GM18858 (cell line): ENCODE measurements around the gene VAMP2.
A peak's percentile ranks its signal among the peaks of the same experiment; 100 is the strongest.
"Not testable (repeated sequence)": the region's sequence is repeated elsewhere in the genome, so short reads cannot be mapped to it uniquely, and the experiment has no call there.

ENCODE experiments used
- ATAC-seq: cut with Tn5 transposase; IDR thresholded peaks from one replicate; pipeline ENCODE4 v1.9.1; 2021; ENCODE audit not compliant: unreplicated experiment

The VAMP2 gene

DNA sequence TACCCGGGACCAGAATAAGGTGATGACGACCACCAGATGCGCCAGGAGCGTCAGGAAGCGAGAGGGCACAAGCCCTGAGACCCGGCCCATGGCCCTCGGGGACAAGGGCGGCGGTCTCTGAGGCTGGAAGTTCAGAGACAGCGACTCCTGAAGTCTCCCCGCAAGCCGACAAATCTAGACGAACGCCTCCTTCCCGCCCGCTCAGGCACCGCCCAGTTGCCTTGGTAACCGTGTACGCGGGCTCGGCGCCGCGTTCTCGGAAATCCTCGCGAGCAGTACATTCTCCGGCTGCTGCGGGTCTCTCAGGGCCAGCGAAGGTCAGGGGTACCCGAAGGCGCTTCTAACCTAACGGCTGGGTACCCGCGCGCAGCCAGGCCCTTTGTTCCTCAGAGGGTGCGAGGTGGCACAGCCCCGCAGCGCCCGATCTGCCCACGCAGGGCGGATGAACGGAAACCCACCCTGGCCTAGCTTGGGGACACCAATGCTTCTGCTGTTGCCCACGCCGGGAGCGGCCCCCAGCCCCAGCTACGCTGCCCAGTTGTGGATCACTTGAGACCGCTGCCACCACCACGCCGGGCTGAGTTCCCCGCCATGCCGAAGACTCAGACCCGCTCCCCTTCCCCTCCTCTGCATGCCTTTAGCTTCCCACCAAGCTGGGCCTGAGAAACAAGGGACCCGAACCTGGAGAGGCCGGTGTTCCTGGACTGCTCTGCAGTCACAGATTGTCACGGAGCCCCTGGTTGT, 13.6 kb upstream of the VAMP2 start, which contains the start of gene TMEM107:
Gene TMEM107 (minus strand): TSS at position 184 of the 744 bp plus-strand sequence. CDS start 94 bp downstream, at position 90.
- ATAC-seq: no peak

DNA sequence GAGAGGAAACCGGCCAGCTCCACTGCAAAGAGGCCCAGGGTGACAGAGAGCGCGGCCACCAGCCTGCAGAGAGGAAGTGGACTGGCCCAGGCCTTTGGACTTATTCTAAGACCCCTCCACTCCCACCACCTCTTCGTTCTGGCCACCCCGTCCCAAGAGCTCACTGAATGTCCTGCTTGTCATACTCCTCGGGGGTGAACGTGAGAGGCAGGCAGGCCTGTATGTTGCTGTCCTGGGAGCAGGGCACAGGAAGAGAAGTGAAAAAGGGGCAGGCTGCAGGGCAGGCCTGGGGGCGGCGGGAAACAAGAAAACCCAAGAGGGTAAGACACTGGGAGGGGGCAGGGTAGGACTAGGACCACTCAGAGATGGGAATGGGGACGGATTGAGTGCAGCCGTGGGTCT, 13.0 kb upstream of the VAMP2 start:
- ATAC-seq: no peak

DNA sequence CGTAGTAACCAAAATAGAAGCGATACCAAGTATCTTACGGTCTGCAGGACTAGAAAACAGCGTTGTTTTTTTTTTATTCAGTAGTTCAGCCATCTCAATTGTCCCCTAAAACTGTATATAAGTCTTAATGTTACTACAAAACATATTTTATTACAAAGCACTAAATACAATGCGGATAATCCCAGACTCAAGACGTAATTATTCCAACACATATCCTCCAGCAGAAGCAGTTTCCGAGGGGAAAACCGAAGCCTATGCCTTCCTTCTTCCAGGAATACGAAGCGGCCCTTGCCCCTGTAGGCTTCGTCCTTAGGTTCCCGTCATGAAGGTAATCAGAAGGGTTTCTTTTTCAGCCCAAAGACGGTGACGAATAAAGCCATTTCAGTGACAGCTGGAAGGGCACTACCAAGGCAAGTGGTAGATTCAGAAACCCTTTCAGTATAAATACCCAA, 11.1 kb upstream of the VAMP2 start:
- no peak for ATAC-seq

DNA sequence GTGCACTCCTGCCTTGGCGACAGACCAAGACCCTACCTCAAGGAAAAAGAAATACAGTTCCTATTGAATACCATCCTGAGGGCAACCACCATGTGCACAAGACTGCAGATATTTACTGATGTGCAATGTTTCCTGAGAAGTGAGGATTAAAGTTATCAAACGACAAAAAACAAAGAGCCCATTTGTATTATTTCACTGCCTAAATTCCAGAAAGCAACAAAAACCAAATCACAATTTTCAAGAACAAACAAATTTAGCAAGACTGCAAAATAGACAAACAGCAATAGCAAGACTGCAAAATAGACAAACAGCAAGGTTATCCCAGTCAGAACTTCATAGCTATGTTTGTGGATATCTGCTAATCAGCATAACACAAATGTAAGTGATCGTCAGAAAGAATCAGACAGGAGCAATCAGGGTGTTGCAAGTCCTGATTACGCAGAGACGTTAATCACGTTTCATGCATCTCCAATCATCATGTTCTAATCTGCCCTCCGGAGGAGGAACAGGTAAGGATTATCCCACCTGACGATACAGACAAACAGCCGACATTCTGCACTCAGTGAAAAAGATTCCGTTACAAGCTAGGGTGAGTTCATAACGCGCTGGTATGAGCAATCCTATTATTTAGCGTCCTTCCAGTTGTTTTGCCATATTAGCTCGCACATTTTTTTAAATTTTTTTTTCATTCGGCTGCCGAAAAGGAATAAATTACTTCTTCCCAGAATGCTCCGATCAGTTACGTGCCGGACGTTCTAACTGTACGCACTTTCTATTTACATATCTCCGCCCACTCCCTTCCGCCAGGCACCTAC, 10.5 kb upstream of the VAMP2 start:
- peak; percentile 66 for ATAC-seq

DNA sequence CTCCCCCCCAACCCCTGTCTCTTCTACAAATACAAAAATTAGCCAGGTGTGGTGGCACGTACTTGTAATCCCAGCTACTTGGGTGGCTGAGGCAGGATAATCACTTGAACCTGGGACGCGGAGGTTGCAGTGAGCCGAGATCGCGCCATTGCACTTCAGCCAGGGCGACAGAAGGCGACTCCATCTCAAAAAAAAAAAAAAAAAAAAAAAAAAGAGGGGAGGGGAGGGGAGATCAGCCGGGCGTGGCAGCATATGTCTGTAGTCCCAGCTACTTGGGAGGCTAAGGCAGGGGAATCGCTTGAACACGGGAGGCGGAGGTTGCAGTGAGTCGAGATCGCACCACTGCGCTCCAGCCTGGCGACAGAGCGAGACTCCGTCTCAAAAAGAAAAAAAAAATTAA, 7.4 kb upstream of the VAMP2 start:
- not testable (repeated sequence) for ATAC-seq

DNA sequence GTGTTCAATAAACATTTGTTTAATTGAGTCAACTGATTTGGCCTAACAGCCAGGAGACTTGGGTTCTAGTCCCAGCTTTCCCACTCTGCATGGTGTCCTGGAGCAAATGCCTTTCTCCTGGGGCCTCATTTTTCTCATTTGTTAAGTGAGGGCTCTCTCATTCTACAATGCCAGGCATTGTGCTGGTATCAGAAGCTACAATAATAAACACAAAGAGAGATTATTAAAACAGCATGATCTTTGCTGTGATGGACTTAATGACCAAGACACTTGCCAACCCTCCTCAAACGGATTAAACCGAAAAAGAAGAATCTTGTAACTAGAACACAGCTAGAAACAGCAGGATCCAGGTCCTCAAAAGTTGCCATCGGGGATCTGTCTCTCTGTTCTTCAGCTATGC, 4.8 kb upstream of the VAMP2 start:
- no peak for ATAC-seq

DNA sequence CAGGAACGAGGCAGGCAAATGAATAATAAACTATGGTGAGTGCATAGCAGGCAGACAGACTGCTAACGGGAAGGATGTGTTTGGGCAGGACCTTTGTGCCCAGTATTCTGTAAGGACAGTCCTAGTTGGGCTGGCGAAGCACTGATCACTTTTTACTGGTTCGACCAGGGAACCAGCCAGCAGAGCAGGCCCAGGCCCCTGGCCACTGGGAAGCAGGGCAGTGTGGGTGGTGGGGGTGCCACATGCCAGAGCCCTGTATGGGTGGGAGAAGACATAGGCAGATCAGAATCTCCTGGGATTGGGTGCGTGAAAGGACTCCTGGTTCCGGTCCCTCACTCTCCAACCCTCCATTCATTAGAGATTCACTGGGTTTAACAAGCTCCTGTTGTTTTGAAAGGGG, 4.0 kb upstream of the VAMP2 start:
- no peak for ATAC-seq

DNA sequence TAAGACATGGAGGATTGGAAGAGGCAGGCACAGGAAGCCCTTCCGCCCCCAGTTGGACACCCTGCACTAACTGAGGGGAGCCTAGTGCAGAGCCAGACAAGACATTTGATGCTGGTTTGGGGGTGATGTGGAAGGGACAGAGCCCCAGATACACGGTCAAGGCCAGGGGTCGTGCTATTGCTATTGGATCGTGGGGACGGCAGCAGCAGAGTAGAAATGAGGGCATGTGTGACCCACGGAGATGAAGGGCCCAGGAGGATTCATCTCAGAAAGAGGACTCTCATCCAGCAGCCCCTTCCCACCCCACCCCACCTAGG, 2.0 kb upstream of the VAMP2 start:
- ATAC-seq: no peak

DNA sequence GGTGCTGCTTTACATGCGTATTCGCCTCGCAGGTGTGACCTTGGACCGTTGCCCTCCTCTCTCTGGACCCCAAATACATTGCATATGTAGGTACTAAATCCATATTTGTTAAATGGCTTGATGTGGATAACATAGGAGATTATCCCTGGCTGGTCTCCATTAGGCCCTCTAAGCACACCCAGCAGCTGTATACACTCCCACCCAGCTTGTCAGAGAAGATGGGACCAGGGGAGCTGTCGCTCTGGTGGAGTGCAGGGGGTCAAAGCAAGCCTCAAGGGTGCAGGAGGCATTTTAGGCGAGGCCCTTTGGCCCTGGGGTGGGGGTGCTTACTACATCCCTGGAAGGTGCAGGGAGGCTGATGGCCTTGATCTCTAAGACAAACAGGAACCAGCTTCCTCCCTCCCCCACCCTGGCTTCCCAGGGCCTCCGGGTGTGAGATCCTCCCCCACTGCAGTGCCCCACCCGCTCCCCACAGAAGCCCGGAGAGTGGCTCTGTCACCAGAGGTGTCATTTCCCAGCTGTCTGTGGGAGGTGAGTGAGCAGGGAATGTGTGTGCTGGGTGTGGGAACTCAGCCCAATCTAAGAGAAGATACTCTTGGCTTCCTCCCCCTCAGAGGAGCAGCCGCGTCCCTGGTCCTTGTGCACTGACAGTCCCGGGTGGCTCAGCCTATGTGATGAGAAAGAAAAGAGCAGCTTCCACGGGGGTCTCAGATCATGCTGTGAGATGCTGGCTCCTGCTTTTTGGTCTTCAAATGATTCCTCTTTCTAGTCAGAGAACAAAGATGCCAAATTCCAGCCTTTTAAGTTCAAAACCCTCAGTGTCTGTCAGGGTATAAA, 1.4 kb upstream of the VAMP2 start:
- ATAC-seq: no peak

DNA sequence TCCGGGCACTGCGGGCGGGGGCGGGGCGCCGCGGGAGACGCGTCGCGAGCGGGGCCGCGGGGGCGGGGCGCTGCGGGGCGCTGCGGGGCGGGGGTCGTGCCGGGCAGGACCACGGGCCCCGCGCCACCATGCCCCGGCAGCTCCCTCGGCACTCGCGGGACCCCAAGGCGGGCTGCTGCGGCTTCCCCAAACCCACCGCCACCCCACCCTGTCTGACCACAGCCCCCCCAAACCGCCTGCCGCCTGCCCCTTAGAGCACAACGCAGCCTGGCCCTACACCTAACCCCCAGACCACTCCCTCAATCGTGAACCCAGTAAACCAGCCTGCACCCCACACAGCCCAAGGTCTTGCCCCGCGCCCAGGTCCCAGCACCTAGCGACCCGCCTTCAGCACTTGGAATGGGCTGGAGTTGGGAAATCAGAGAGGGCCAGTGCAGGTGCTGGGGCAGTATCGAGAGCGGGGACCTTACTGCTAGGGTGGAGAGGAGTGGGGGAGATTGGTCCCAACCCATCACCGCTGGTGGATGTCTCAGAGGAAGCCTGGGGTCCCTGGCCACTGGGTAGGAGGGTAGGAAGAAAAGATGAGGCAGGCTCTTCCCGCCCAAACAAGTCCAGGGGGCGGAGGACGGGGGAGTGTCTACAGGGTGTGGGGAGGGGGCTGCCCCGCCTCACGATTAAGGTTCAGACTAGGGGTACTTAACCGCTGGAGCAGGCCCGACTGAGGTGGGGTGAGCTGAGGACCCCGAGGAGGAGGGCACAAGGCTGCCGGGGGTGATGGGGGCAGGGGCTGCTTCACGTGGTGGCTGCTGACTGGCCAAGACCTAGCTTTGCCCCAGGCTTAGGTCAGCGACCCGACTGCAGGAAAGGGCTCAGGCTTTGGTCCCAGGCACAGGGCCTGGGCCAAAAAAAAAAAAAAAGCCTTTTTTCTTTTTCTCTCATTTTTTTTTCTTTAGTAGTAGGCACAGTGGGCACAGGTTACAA, 539 bp upstream of the VAMP2 start:
- ATAC-seq: no peak

DNA sequence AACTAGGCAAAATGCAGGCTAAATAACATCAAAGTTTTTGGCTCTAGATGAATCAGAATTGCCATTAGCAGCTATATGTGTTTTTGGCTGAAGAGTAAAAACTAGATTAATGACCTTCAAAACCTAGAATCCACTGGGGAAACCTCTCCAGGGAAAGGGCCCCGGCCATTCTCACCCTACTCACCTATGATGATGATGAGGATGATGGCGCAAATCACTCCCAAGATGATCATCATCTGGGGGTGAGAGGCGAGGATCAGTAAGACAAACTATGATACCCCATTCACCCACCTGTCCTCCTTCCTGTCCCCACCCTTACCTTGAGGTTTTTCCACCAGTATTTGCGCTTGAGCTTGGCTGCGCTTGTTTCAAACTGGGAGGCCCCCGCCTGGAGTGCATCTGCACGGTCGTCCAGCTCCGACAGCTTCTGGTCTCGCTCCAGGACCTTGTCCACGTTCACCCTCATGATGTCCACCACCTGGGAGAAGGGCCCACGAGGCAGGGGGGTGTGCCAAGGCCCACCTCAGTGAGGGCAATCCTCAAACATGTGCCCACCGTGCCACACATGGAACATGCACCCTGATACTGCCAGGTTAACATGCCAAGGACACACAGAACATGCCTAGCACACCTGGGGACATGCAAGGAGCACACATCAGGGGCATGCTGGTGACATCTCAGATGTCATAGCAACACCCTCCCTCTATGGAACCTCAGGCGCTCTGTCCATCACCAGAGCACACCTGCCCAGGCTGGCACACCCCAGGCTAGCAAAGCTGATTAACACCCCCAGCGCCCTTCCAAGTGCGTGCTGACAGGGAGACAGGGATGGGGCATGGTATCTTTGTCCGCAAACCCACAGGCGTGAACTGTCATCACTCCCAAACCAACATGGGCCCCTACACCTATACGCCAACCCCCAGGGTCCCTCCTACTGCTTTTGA, 1.2 kb downstream of the VAMP2 start:
- no peak for ATAC-seq

DNA sequence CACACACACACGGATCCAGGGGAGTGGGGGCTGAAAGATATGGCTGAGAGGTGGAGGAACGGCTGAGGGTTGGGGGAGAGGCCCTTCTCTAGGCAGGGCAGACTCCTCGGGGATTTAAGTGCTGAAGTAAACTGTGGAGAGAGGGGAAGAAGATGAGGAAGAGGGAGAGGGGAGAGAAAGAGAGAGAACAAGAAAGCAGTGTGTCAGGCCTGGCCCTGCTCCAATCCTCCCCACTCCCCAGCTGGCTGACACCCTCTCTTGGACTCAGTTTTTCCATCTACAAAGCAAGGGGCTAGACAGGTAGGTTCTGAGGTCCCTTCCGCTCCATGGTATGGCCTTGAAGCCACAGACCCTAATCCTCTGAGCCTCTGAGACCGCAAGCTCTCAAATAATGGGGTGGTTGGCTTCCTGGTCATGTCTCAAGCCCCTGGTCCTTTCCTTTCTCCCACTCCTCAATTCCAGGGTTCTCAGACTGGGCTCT, 2.0 kb downstream of the VAMP2 start:
- no peak for ATAC-seq

DNA sequence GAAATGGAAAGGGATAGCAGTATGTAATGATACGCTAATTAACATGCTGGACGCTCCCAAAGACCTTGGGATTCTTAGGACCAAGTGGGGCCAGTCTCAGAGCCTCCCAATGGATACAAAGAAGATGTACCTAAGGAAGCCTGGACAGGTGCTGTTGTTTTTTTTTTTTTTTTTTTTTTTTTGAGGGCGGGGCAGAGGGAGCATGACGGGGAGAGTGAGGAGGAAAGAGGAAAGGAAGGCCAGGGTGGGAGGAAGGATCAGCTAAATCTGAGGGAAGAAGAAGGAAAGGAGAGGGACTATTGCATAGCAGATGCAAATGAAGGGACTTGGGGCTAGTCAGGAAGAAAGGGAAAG, 2.5 kb downstream of the VAMP2 start:
- no peak for ATAC-seq

DNA sequence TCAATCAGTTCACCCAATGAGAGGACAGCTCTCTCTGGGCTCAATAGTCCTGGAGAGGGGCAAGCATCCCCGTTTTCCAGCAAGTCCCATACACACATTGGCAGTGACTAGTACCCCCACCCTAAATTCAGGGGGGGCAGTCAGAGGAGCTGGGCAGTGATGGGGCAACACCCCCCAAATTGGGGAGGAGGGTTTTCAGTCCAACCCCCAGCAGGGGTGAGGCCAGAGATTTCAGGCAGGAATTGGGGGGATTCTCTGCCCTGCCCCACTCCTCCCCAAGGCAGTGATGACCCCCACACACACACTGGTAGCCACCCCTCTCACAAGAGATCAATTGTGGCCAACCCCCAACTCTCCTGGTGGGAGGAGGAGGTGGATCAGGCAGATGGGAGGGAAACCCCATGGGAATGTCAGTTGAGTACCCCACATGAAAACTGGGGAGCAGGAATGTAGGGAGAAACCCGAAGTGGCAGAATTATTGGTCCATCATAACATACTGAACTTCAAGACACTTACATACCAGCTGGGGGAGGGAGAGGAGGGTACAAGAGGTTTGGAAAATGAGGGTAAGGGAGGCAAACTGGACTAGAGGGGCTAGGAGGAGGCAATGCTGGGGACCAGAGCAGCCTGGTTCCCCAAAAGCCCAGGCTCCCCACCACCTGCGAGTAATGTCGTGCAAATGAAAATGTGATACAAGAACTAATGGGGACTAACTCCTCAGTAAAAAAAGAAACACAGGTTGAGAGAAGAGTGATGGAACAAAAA, 3.1 kb downstream of the VAMP2 start:
- no peak for ATAC-seq

DNA sequence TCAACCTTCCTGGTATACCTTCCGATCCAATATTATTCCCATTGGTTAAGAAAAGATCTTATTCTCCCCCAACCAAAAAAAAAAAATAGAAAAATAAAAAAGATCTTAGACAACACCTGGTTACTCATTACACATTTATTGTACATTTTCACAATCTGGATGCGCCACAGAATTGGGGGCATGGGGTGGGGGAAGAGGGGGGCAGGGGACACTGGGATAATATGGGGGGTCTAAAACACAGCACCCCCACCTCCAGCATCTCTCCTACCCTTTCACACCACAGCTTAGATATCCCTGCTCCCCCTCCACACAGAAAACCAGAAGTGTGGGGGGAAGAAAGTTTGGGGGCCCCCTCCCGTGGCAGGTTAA, 3.7 kb downstream of the VAMP2 start:
- ATAC-seq: no peak

DNA sequence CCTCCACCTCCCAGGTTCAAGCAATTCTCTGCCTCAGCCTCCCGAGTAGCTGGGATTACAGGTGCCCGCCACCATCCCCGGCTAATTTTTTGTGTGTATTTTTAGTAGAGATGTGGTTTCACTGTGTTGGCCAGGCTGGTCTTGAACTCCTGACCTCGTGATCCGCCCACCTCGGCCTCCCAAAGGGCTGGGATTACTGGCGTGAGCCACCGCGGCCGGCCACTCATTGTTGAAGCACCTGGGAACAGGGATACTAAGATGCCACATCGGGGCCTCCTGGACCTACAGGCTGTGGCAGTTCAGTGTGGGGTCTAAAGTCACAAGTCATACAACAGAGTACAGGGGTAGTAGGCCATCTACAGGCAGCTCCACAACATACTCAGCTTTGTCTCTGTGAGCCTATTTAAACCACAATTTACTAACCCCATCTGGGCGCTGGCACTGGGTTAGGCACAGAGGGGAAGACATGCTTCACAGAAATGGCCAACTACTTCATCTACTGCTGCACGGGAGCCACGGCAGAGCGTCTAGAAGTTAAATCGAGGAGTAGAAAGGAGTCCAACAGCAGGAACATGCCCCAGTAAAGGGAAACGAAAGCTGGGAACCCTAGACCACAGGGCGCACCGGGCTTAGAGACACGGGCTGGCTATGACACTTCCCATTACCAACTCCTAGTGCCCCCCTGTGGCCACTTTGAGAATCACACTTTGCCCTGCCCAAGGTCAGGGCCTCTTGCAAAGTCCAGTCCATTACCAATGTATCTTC, 4.3 kb downstream of the VAMP2 start:
- ATAC-seq: no peak

DNA sequence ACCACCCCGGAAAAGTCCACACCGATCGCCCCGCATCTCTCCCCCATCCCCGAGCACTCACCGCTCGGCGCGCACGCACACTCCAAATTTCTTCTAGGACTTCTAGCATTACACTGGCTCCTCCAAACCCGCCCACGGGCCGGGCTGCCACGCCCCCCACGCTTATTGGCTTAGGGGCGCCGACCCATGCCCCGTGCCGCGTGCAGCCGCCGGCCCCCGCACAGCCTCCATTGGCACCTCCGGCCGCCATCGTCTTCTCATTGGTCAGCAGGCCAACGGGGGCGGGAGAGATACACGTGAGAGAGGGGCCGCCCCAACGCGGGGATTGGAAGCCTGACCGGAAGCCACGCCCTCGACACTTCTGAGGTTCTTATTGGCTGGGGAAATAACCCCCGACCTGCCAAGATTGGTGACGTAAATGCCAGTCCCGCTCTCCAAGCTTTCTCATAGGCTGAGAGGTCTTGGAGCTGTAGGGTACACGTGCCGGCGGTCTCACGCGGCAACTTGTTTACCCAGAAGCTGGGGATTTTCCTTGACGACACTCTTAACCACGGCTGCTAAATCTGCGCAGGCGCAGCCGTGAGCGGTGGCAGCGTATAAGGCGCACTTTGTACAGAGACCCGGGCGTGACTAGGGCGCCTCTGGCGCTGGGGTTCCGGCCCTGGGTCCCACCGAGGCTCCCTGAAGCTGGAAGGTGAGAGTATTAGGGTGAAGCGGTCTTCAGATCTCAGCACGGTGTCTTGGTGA, 6.3 kb downstream of the VAMP2 start:
- ATAC-seq: peak; percentile 60
